Stimulated activated CD4-positive, alpha-beta T cell treated with anti-CD3 and anti-CD28 coated beads, Interleukin-2, amount 100 ng/mL, for 4 hours (primary cell): ENCODE results near the gene C1QTNF5.

ENCODE experiments used
- DNase-seq: peaks from one replicate; pipeline ENCODE4 v3.0.0-alpha.2; 2020; ENCODE audit warnings: low read depth

Gene C1QTNF5

DNA sequence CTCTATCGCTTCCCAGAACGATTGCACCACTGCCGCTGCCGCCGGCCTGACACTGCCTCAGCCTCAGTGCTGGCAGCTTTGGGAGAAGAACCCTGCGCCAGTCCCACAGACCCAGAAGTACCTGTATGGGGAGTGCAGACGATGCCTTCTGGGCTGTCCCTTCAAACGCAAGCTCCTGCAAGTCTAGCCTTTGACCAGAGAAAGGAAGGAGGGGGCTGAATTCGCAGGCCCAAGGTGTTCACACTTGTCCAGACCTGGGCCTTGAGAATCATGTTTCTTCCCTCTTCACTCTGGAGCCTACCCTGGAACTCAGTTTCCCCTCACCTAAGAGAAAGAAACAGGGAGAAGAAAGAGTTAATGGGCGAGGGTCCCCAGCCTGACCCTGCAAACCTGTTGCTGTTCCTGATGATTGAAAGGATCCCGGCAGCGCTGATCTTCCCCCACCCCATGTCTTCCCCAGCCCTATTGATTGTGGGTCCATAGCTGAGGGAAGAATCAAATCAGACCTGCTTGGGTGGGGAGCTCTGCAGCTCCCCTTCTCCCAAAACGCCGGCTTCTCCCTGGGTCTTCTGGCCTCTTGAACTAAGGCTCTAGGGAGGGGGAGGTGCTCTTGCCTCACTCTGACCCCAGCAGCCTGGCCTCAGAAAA is 23.0 kb downstream of the C1QTNF5 start:
- DNase-seq = no peak

DNA sequence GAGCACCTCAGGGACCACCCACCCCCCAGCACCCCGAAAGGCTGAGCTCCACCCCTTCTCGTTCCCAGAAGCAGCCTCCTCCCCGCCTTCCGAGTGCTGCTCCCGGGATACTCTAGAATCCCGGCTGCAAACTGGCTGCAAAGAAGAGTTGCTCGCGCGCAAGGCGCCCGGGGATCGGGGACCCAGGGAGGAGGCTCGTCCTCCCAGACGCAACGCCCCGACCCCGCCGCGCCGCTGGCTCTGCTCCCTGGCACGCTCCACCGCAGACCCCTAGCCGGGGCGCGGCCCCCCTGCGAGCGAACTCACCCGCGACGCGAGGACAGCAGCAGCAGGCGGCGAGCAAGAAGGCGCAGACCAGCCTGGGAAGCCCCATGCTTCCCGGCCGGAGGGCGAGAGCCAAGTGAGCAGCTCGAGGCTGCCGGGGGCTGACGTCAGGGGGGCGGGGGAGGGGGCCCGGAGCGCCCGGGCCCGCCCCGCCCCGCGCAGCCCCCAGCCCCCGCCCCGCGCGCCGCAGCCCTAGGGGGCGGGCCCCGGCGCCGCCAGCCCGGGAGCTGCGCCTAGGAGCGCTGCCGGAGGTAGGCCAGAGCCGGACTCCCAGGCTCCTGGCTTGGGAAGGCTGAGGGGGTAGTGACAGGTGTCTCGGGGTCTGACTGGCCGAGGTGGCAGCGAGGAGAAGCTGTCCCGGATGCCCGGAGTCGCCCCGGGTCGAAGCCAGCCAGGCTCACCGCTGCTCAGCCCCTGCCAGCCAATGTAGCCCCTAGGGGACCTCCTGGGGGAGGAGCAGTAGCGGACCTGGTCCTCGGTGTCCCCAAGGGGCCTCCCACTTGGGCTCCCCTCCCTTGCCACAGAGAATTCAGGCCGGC is 23.7 kb downstream of the C1QTNF5 start, which contains the start of gene MCAM:
Gene MCAM (minus strand): TSS at position 402 of the 863 bp plus-strand sequence. CDS start 29 bp downstream, at position 373.
- DNase-seq = no peak

DNA sequence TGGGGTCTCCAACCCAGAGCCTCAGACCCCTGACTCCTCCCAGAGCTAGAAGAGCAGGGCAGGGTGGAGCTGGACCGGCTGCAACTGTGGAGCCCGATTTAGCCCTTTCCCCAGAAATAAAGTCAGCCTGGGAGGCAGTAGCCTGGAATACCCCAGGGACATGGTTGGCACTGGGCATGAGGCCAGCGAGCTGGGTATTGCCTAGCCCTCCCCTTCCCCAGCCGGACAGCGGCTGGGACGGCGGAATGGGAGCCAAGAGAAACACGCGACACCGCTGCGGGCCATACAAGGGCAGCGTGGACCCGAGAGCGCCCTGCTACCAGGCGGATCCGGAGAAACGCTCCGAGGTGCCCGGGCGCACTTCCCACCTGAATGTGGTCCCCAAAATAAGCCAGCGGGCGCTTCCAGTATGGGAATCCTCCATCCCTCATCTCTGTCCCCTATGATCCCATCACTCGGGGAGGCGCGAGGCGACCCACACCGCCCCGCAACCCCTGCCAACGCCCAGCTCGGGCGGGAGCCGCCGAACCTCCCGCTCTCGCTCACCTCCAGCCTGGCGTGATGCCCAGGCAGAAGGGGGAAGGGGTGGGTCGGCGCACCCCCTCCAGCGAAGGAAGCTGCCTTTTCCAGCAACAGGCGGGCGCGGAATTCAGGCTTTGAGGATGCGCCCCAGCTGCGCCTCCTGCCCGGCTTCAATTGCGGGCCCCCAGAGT is 24.5 kb downstream of the C1QTNF5 start:
- DNase-seq = no peak

DNA sequence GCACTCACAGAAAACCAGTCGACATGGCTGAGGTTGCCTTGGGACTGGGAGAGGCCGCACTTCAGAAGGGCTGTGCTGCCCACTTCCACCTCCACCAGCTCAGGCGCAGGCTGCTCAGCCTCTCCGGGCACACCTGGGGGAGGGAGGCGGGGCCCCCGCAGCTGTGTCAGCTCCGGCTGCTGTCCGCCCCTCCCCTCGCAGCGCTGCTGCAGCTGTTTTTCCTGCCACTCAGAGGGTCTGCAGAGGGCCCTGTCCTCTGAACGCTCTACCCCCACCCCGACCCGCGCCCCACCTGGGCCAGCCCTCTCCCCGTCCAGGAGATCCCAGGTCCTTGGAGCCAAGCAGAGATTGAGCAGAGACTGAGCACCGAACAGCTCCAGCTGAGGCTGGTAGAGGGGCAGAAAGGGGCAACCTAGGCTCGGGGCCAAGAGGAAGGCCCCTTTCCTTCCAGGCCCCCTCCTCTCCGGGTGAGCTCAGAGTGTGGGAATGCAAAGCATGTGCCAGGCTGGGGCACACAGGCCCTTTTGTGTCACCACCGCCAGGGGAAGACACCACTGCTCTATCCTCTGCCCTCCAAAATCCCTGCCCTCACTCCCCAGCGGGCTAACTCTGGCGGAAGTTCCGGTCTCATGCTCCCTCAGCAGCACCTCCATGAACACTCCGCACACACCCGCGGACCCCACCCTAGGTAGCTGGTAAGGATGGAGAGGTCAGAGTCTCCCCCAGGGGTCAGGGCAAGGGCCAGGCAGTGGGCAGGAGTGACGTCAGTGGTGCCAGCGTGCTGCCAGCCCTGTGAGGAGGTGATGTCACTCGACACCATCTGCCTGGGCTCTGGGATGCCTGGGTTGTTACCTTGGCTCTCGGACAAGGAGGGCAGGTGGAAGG is 25.3 kb downstream of the C1QTNF5 start:
- peak; percentile 55 for DNase-seq

DNA sequence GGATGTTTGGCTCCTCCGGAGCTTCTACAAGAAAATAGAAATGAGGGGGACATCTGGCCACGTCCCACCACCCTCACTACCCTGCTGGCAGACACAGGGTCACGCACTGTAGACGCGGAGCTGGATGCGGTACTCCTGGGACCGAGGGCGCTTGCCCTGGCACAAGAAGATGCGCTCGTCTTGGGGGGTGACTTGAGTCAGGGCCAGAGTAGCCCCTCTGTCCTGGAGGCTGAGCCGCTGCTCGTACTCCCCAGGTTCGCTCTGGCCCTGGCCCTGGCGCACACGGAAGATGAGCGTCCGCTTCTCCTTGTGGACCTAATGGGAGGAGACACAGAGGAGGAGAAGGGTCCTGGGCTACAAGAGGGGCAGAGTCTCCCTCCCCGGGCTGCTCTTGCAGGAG is 26.0 kb downstream of the C1QTNF5 start:
- DNase-seq = no peak

DNA sequence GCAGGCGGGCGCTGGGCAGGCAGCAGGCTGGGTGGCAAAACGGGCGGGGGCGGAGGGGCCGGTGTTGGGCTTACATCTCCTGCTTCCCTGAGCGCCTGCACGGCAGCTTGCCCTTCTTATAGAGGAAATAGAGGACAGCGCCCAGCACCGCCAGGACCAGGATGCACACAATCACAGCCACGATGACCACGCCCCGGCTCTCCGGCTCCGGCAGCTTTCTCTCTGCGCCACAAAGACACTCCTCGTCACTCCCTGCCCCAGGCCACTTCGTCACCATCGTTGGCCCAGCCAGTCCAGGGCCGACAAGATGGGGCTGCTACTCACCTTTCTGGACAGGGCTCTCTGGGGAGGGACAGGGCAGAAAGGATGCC is 30.0 kb downstream of the C1QTNF5 start:
- DNase-seq = no peak

DNA sequence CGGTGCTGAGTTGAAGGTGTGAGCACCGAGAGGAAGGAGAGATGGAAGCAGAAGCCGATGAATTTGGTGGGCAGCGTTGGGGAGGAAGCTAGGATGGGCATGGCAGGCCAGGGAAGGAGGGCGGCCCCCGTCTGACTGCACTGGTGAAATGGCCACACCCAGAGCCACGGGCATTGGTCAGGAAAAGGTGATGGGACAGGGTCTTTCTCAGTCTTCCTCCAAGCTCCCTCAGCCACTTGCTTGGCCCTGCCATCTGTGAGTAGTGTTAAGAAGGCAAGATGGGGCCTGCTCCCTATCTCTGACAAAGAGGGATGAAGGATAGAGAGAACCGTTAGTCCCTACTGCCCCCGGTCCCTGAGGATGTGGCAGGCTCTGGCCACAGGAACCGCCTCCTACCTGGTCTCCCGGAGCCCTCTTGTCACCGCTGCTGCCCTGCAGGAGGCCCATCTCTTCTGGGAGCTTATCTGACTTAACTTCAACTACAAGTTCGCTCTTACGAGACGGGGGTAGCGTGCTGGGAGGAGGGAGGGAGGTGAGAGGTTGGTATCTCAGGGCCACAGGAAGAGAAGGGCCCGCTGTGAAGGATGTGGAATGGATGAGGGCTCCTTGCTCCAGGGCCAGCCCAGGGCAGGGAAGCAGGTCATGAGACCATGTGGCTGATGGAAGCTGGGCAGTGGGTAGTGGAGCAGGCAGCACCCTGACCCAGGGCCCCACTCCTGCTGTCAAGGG is 30.6 kb downstream of the C1QTNF5 start:
- no peak for DNase-seq

DNA sequence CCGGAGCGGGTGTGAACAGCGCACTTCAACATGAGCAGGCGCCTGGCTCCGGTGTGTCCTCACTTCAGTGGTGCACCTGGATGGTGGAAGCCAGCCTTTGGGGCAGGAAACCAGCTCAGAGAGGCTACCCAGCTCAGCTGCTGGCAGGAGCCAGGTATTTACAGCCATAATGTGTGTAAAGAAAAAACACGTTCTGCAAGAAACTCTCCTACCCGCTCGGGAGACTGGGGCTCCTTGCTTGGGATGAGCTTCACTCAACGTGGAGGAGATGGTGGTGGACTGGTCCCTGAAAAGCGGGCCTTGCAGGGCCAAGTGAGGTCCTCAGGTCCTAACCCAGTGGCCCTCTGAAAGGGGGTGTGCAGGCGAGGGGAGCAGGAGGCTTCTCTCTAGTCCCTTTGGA is 31.3 kb downstream of the C1QTNF5 start:
- no peak for DNase-seq

DNA sequence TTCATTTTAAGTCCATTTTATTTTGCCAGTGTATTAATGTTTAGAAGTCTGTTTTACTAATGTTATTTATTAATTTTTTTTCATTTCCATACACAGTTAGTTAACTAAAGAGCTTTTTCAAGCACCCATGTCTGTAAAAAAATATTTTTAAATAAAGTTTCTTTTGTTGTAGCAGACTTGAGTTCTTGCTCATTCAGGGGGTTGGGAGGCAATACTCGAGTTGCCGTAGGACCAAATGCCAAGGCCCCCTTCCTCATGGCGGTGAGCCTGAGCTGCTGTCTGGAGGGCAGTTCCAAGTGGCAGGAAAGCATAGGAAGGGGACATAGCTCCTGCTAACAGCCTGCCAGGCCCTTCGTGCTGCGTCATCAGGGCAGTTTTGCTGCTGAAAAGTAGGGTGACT is 32.7 kb downstream of the C1QTNF5 start:
- DNase-seq = no peak

DNA sequence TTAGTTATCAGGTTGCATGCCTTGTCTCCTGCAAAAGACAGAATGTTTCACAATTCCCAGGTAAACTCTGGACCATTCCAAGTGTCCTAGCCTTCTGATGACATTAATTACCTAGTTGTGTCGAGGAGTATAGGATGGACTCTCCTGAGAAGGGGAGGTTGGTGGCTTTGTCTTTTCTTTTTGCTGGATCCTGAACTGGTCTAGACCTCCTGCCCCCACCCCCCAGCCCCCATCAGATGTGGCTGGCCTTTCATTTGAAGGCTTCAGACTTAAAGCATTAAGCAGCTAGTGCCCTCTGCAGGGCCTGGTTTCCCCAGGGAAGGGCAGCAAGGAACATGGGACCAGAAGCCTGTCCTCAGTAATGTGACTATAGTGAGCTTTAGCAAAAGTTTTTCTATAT is 33.5 kb downstream of the C1QTNF5 start:
- no peak for DNase-seq

DNA sequence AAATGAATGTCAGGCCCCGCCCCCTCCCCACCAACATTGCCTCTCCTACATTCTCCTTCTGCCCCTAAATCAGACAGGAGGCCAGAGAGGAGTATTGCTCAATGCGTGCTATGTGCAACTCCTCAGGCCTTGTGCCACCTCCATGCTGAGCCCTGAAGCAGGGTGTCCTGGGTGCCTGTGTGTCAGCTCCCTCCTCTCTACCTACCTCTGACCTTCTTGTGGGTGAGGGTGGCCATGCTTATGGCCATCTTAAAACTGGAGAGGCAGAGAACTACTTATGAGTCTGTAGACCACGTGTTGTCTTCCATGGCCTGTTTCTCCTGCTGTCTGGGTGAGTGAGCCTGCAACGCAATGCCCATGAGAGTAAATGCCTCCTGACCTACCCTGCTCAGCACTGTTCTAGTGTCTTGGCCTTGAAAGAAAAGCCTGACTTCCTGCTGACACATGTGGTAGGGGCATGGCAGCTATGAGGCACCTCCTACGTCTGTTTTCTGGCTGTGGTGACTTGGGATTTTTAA is 34.3 kb downstream of the C1QTNF5 start:
- peak; percentile 28 for DNase-seq

DNA sequence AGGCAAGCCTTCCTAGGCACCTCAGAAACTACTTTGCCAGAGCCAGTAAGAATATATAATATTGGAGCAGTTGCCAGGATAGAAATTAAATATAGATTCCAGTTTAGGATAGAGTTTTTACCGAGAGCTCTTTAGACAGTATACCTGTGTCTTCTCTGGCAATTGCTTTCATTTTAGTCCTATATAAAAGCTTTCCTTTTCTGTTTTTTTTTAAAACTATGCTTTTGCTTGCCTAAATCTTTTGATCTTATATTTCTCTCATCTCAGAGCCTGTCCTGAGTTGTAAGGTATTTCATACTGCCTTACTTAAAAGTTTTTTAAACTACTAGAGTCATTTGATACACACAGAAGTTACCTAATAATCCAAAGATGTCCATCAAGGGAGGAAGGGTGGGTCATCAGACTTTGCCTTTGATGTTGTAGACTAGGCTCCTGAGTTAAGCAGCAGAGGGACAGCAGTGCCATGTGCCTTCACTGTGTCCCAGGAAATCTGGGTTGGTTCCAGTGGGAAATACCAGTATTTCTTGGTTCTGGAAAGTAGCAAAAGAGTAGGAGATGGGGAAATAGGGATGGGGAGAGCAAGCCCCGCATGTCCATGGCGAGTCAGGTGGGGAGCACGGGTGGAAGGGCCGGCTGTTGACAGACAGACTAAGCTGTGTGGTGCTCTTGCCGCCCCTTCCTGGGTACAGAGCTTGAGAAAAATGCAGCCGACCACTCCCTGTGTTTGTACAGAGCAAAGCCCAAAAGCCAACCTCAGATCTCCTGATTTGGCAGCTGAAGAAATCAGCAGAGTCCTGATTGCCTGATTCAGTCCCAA is 34.9 kb downstream of the C1QTNF5 start:
- no peak for DNase-seq

DNA sequence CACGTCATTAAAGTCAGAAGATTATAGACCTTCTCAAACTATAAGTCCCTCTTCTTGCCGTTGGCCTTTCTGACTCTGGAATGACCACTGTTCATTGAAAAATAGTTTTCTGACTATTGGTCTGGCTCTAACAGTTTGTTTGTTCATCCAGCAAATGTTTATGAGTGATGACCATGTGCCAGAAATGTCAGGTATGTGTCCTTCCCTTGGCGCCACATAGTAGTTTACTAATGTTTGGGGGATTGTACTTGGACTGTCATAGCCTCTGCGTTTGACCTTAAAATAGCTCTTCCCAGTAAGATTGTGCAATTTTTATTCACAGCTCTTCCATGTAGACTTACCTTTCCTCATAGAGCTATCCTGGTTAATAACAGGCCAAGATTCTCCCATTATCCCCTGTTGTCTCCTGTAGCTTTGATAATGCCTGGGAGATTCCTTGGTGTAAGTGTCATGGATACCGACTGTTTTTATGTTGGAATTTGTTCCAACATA is 37.4 kb downstream of the C1QTNF5 start:
- DNase-seq = no peak

DNA sequence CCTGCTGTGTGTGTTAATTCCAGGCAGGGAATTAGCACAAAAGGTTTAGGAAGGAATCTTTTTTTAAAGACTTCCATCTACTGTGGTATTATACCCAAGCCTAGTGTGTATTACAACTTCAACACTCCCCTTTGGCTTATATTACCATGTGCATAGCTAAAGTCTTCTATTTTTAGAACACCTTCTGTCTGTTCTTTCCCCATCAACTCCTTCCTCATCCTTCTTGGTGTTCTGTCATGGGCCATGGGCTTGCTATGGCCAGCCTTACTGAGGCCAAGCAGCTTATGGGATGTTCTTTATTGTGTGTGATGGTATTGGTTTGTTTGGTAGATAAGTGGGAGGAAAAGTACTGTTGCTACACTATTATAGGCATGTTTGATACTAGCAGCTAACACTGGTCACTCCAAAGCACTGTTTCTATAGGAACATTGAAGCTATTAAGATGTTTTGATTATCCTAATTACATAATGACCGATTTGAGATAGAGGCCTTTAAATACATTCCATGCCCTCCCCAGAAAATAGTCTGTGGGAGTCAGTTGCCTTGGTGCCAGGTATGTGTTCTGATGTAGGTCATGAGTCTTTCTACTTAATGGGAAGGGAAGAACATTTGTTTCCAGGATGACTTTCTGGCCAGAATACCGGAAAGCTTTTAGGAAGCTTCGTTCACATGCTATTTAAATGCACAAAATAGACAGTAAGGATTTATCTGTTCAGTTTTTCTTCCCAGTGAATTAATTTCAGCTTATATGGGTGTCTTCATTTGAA is 40.3 kb downstream of the C1QTNF5 start:
- DNase-seq = no peak

DNA sequence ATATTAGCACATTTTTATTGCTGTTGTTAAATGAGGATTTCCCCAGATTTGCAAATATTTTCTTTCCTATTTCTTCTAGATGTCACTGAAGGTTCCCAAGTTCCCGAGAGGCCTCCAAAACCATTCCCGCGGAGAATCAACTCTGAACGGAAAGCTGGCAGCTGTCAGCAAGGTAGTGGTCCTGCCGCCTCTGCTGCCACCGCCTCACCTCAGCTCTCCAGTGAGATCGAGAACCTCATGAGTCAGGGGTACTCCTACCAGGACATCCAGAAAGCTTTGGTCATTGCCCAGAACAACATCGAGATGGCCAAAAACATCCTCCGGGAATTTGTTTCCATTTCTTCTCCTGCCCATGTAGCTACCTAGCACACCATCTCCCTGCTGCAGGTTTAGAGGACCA is 41.3 kb downstream of the C1QTNF5 start:
- DNase-seq = no peak

DNA sequence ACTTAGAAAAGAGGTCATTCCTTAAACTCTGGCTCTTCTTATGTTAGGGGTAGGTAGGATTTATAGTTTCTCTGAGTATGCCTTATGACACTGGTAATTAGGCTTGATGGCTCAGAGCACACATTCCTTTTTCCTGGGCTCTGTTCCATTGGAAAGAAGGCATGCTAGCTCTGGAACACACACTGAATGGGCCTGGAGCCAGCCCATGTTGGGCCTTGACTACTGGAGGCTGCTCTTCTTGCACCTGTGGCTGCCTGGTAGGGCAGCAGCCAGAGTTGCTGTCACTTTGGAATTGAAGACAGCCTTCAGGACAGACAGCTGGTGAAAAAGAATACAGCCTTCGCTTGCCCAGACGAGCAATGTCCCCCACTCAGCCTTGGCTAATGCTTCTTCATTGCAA is 42.0 kb downstream of the C1QTNF5 start:
- no peak for DNase-seq

DNA sequence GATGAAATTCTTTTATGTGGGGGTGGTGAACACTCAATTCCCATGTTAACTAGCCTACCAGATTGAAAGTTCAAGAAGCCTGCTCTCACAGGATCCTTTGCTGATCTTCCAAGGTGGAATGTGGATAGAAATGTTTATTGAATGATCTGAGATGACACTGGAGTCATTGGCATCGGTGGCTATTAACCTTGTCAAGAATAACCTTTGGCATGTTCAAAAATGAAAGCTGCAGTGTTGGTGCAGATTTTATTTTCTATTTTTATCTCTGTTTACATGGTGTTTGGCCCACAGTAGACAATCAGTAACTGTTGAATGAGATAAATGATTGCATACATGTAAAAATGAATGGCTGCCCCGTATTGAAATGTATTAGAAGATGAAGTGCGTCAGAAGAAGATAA is 42.7 kb downstream of the C1QTNF5 start:
- no peak for DNase-seq

DNA sequence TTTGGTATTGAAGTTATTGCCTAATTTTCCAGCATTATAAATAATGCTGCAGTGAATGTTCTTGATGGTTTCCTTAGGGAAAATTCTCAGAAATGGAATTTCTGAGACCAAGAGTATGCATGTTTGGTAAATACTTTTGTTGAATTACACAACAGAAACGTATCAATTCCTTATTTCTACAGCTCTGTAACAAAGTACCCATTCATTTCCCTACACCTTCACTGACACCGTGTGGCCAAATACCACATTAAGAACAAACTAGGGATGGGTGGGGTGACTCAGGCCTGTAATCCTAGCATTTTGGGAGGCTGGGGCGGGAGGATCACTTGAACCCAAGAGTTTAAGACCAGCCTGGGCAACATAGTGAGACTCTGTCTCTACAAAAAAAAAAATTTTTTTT is 45.5 kb downstream of the C1QTNF5 start:
- DNase-seq = no peak

DNA sequence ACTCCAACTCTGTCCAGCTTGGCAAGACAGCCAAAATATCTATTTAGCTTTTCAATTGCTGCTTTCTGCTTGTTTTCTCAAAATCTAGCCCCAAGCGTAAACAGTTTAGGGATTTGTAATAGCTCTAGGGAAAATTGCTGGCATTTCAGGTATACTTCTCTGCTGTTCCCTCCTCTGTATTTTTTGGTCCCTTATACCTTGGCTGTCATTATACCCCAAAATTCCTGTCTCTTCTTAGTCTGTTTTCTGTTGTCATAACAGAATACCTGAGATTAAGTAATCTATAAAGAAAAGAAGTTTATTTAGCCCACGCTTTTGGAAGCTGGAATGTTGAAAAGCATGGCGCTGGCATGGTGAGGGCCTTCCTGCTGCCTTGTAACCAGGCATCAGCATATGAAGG is 47.2 kb downstream of the C1QTNF5 start:
- no peak for DNase-seq
